ENCODE results near the gene TMEM121B.

GRCh38 chr22:17145021-17145680 lies 24.0 kb upstream of the TMEM121B start:
- no peak for TF ChIP-seq CTCF (IDR thresholded peaks at IDR 0.05)
- no peak for TF ChIP-seq EZH2 (IDR thresholded peaks at IDR 0.05; ENCODE audit: borderline replicate concordance, insufficient read depth, low read depth, low read length, poor library complexity, severe bottlenecking)
